ENCODE measurements around the gene IL22RA1.

Gene IL22RA1

GRCh38 chr1:24136956-24137539, 5.9 kb downstream of the IL22RA1 start:
- no peak for DNase-seq (ENCODE audit: low read depth)

GRCh38 chr1:24134376-24134775, 8.6 kb downstream of the IL22RA1 start:
- DNase-seq (ENCODE audit: low read depth), result no peak

- no peak for DNase-seq (ENCODE audit: low read depth)
Measured at GRCh38 chr1:24133819-24134218, 9.1 kb downstream of the IL22RA1 start.

- no peak for DNase-seq (ENCODE audit: low read depth)
Measured at GRCh38 chr1:24130385-24130784, 12.6 kb downstream of the IL22RA1 start.

GRCh38 chr1:24127801-24128363, 15.1 kb downstream of the IL22RA1 start:
- DNase-seq (ENCODE audit: low read depth), result no peak

GRCh38 chr1:24127134-24127800, 15.7 kb downstream of the IL22RA1 start:
- no peak for DNase-seq (ENCODE audit: low read depth)

GRCh38 chr1:24126672-24127023, 16.3 kb downstream of the IL22RA1 start:
- no peak for DNase-seq (ENCODE audit: low read depth)

GRCh38 chr1:24126018-24126671, 16.8 kb downstream of the IL22RA1 start:
- DNase-seq (ENCODE audit: low read depth), result no peak

GRCh38 chr1:24125456-24125855, 17.5 kb downstream of the IL22RA1 start:
- no peak for DNase-seq (ENCODE audit: low read depth)

GRCh38 chr1:24124980-24125379, 18.0 kb downstream of the IL22RA1 start:
- no peak for DNase-seq (ENCODE audit: low read depth)

- no peak for DNase-seq (ENCODE audit: low read depth)
Measured at GRCh38 chr1:24123611-24124010, 19.3 kb downstream of the IL22RA1 start.

- DNase-seq (ENCODE audit: low read depth), result no peak
Measured at GRCh38 chr1:24122776-24123175, 20.2 kb downstream of the IL22RA1 start.

GRCh38 chr1:24121406-24121805, 21.5 kb downstream of the IL22RA1 start:
- DNase-seq (ENCODE audit: low read depth), result no peak

- DNase-seq (ENCODE audit: low read depth), result no peak
Measured at GRCh38 chr1:24120965-24121364, 22.0 kb downstream of the IL22RA1 start.

- no peak for DNase-seq (ENCODE audit: low read depth)
Measured at GRCh38 chr1:24119859-24120756, 22.8 kb downstream of the IL22RA1 start.

- DNase-seq (ENCODE audit: low read depth), result no peak
Measured at GRCh38 chr1:24119489-24119858, 23.5 kb downstream of the IL22RA1 start.

GRCh38 chr1:24118410-24119242, 24.3 kb downstream of the IL22RA1 start:
- no peak for DNase-seq (ENCODE audit: low read depth)

- no peak for DNase-seq (ENCODE audit: low read depth)
Measured at GRCh38 chr1:24117722-24118409, 25.1 kb downstream of the IL22RA1 start.

GRCh38 chr1:24117132-24117531, 25.8 kb downstream of the IL22RA1 start:
- no peak for DNase-seq (ENCODE audit: low read depth)

GRCh38 chr1:24114753-24115152, 28.2 kb downstream of the IL22RA1 start:
- no peak for DNase-seq (ENCODE audit: low read depth)

GRCh38 chr1:24113641-24114033, 29.3 kb downstream of the IL22RA1 start:
- DNase-seq (ENCODE audit: low read depth), result no peak
